ENCODE results near the gene CAPNS2.
A peak's percentile ranks its signal among the peaks of the same experiment; 100 is the strongest.

Gene CAPNS2

DNA sequence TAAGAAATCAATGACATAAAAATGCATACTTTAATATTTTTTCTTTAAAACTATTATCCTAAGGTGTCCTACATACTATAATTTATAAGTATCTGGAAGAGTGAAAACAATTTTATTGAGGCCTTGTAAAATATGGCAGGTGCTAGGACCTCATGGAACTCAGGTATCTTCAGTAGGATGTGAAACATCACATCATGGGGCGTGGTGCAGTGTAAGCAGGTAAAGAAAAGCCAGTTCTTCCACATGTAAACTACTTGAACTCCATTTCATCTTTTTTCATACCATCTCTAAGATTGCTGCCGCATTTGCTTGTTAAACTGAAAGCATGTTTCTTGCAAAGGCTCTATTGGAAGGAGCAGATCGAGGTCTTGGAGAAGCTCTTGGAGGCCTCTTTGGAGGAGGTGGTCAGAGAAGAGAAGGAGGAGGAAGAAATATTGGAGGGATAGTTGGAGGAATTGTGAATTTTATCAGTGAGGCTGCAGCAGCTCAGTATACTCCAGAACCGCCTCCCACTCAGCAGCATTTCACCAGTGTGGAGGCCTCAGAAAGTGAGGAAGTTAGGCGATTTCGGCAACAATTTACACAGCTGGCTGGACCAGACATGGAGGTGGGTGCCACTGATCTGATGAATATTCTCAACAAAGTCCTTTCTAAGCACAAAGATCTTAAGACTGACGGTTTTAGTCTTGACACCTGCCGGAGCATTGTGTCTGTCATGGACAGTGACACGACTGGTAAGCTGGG, at the start of gene CAPNS2:
TSS of gene CAPNS2 (plus strand) at position 253 of the 744 bp plus-strand sequence. CDS start at position 326, 73 bp downstream.
- no peak for DNase-seq

DNA sequence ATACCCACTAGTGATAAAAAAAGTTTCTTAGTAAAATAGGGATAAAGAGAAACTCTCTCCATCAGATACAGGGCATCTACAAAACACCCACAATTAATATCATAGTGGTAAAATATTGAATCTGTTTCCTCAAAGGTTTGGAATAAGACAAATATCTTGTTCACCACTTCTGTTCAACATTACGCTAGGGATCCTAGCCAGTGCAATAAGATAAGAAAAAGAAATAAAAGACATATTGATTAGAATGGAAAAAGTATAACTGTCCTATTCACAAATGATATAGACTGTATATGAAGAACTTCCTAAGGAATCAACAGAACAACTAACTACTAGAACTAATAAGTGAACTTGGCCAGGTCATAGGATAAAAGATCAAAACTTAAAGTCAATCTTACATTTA, 44.7 kb upstream of the CAPNS2 start:
- no peak for DNase-seq

DNA sequence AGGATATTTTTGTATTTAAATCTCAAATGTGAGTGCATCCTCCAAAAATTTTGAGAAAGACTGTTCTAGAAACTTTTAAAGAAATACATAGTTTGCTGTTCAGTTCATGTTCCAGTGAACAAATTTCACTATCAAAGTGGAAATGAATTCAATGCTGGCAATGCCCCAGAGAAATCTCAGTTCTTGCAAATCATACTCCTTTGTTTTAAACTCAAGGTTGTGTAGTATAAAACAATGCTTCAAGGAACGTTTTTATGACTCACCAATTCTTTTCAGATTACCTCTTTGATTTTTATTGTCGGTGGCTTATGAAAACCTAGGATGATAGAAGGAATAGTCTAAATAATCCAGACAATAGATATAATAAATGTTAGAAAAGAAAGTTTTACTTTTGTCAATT, 40.0 kb upstream of the CAPNS2 start:
- DNase-seq: no peak

DNA sequence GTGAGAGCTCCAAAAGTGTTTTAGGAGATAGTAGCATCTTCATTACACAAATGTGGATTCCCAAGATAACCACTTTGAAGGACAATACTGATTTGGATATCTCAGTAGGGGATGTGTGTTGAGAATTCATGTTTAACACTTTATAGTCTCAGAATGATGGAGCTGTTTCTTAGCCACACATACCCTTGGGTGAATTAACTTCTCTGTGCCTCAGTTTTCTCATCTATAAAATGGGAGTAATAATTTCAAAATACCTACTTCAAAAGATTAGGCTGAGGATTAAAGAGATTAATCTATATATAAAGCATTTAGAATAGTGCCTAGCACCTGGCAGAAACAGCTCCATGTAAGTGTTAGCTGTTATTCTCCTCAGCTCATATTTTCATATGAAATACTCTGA, 38.6 kb upstream of the CAPNS2 start:
- DNase-seq: no peak

DNA sequence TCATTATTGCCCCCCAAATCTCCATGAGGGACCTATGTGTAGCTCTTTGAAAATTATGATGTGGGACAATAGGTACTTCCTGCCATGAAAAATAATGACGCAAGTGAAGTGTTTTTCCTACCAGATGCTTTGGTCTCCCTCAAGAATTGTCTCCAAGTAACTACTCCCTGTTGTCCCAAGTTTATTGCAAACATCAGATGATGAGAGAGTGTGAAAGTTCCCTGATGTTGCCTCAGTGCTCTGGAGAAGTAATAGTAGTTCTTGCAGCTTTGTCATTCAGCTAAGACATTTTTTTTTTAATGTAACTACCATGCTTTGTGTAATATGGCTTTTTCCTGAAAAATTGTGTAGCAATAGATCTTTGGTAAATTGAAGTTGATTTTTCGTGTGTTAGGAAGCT, 37.5 kb upstream of the CAPNS2 start:
- DNase-seq: no peak

DNA sequence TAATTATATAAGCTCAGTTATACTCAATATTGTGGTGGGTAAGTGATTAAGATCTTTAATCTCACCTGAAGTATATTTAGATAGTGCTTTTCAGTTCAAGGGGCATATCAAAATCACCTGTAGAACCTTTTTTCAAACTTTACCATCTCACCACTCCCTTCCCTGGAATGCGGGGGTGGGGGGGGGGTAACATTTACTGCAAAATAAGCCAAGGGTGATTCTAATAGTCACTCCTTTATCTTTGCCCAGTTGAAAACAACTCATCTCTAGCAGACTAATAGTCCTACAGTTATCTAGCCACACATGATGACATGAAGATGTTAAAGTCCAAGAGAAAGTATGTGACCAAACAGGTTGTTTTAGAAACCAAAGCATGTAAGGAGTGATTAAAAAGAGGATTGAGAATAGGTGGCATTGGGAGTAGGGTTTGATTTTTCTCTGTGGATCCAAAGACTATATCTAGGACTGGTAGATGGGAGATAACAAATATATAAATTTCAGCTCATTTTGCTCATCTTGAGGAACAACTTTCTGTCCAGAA, 36.1 kb upstream of the CAPNS2 start:
- no peak for DNase-seq

DNA sequence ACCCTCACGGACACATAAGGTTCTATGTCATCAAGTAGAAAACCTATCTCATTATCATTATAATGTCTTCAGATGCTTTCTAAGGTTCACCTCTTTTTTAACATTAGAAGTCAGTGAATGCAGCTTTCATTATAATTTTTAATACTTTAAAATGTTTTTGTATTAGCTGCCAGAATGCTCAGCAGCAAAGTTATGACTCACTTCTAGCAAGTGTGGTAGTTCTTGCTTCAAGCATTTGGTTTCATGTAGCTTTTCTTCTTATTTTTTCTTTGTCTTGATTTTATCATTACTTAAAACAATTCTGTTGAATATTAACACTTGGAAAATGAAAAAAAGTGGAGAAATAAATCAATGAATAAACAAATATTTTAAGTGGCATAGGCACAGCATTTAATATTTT, 34.3 kb upstream of the CAPNS2 start:
- no peak for DNase-seq

DNA sequence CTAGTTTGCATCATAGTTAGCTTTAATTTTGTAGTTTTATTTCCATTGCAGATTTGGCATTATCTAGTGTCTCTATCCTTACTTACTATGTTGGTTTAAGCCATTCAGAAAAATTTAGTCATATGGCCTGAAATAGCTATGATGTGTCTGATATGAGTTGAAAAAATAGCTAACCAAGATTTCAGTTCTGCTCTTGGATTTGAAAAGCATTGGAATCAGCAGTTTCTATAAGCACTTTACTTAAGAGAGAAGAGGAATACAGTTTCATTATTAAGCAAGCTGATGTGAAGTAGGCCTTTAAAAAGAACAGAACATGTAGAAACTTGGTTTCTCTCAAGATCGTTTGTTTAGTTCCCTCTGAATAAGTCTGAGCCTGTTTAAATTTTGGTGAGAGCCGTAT, 31.7 kb upstream of the CAPNS2 start:
- no peak for DNase-seq

DNA sequence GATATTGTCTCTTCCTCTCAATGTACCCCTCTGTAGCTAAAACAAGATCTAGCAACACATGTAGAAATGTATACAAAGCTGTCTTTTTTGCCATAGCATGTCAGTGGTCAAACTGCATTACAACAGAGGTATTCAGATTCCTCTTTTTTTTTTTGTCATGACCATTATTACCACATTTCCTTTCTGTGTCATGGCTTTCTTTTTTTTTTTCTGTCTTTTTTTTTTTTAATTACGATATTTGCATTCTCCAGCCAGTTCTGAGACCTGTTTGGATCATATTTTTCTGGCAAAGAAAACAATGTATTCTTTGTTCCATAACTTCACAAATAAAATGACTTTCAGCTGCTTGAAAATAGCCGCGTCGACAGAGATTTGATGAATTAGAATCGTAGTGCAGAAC, 27.4 kb upstream of the CAPNS2 start:
- DNase-seq: no peak

DNA sequence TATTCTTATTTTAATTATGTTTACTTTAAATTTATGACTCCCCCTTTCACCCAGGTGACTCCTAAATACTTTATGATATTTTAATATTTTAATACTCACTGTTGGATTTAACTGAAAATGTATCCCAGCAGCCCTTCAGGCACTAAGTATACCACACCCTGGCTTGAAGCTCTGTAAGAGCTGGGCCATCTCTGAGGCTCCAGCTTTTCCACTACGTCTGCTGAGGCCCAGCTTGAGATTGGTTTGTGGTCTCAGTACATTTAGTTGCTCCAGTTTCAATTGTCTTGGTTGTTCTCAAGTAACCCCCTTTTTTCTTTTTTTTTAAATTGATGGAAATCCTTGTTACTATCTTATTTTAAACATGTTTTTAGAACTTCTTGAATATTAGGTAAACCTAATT, 27.0 kb upstream of the CAPNS2 start:
- no peak for DNase-seq

DNA sequence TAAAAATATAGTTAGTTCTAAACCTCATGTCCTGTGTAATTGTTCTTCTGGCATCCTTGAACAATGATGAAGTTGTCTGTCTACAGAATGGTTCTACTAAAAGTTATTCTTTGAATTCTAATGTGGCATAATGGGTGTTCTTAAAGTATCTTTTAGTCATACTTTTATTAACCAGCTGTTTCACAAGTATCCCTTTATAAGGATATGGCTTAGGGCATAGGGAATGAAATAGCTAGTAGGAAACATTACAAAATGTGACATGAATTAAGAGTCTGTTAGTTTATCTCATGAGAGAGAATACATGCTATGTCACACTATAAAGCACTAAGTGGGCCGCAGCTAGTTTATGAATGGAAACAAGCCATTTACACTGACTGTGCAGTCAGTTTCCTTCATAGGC, 26.3 kb upstream of the CAPNS2 start:
- no peak for DNase-seq

DNA sequence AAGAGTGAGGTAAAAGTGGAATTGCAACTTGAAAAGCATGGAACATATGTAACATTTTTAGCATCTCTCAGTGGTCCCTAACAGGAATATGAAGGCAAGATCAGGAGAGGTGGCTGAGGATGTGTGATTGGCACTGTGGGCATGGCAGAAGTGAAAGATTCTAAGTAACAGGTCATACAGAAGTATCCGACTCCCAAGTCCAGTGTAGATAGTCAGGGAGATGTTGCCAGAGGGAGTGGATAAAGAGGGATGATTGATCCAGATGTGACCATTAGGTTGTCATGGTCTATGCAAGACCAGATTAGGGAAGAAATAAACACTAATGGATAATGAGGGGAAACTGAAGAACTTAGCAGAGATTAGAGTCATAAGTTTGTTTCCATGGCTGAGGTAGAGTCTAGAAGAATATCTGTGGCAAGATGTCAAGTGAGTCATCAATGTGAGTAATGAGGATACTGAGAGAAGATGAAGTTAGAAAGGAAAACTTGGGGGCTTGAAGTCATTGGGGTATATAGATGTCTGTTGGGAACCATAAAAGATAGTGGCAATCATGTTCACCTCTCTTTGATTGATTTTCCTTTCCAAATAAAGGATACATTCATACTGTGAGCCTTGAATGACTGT, 23.9 kb upstream of the CAPNS2 start:
- DNase-seq: no peak

DNA sequence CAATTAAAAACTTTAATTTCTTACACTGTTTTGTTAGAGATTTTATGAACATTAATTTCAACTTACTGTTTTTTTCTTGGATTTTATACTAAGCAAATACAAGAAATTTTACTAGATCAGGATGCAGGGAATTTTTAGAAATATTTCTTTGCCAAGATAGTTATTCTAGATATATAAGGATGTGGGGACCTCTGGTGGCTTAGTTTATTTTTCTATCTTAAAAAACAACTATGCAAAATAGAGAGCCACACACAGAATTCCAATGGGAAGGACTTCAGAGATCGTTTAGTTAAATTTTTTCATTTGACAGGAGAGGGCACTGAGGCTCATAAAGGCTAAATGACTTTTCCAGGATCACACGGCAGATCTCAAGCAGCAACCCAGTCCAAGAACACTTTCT, 23.0 kb upstream of the CAPNS2 start:
- peak; percentile 28 for DNase-seq

DNA sequence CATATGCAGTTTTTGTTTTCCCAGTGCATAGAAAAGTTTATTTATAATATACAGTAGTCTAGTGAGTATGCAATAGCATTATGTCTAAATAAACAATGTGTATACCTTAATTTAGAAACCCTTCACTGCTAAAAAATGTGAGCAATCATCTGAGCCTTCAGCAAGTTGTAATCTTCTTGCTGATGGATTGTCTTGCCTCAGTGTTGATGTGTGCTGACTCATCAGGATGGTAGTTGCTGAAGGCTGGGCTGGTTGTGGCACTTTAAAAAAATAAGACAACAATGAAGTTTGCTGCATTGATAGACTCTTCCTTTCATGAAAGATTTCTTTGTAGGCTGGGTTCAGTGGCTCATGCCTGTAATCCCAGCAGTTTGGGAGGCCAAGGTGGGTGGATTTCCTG, 13.9 kb upstream of the CAPNS2 start:
- DNase-seq: no peak

DNA sequence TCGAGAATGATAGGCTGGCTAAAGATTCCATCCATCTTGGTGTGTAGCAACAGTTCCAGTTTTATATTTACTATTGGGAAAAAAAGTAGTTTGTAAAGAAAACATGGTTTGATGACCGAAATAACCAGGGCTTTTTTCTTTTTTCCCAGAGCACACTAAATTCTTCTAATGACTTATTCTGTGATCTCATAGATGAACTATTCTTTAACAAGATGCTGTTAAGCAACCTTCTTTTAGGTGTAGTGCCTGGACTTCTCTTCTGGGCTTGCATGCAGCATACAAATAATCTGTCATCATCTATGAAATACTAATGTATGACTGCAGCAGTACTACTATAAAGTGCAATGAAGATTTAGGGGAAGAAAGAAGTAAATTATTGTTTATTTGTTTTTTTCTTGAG, 11.0 kb upstream of the CAPNS2 start:
- no peak for DNase-seq

DNA sequence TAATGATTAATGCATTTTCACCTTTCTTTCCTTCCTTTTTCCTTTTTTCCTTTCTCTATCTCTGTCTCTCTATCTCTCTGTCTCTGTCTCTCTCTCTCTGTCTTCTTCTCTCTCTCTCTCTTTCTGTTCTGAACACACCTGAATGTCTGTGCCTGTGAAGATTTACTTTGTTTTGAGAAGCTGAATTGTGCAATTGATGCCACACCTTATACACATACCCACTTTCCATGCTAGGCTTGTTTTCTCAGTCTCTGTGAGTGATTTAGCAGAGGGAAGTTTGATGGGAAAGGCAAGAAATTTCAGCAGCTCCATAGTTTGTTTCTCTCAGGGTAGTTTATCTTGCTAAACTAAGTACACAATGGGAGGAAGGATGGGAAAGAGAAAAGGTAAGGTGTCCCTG, 9.3 kb upstream of the CAPNS2 start:
- DNase-seq: no peak

DNA sequence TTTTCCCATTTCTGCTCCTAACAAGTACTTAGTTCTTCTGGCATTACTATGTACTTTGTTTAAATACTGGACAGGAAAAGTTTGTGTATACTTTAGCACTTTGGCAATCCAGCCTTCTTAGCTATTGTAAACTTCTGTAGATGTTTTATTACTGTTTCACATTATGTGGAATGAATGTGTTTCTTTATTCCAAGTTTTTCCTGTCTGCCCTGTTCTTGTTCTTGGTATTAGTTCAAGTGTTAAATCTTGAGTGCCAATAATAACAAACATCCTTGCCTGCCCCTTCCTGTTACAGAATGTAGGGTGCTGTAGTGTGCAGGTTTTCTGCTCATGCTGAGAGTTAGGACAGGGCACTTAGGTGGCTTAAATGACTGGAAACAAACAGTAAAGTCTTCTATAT, 7.3 kb upstream of the CAPNS2 start:
- DNase-seq: no peak

DNA sequence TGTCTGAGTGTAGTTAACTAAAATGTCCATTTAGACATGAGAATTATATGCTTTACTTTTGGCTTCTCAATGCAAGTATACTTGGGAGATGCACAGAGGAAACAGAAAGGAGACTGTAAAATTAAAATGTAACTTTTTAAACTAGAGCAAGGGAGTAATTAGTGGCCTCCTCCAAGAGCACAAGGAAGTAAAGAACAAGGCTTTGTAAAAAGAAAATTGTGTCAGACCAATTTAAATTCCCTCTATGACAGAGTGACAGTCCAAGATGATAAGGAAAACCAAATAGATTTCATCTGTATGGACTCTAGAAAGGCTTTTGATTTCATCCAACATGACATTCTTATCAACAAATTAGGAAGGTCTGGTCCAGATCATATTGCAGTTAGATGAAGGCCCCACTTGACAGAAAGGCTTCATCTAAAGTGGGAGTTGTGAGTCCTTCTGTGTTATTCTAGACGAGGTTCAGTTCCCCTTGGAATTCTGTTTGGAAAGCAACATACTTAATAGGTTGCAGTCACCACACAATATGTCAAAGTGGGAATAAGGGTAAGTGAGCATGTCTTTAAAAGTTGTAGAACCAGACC, 6.5 kb upstream of the CAPNS2 start:
- DNase-seq: no peak

DNA sequence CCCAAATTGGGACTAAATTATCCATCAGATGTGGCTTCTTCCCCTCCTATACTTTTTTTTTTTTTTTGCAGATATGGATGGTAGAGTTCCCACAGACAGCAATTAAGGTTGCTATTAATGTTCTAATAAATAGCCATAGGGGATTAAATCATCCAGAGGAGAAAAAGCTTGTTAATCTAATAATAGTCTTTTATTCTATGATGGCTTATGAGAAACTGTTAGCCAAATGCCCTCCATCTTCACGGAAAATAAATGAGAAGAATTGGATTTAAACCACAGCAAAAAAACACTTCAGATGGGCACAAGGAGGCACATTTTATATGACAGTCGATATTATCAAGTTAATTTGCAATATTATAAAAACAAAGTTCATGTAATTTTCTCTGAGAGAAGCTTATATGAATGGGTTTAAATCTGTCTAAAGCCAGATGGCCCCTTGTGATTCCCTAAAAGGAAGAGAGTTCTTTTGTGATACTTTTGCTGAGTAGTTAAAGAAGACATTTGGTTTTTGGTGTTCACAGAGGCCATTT, 5.1 kb upstream of the CAPNS2 start:
- DNase-seq: no peak

DNA sequence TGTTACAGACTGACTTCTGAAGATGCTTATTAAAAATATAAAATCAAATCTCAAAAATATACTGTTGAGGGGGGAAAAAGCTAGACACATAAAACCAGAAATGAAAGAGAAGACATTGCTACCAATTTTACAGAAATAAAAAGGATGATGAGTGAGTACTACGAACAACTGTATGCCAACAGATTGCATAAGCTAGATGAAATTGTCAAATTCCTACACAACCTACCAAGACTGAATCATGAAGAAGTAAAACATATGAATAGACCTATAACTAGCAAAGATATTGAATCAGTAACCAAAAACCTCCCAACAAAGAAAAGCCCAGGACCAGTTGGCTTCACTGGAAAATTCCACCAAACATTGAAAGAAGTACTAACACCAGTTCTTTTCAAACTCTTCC, 3.5 kb upstream of the CAPNS2 start:
- DNase-seq: no peak

DNA sequence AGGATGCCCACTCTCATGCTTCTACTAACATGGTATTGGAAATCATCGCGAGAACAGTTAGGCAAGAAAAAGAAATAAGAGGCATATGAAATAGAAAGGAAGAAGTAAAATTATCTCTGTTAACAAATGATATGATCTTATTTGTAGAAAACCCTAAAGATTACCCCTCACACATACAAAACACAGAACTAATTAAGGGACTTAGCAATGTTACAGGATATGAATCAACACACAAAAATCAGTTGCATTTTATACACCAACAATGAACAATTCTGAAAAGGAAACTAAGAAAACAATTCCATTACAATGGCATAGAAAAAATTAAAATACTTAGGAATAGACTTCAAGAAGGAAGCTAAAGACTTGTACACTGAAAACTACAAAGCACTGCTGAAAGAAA, 2.7 kb upstream of the CAPNS2 start:
- no peak for DNase-seq

DNA sequence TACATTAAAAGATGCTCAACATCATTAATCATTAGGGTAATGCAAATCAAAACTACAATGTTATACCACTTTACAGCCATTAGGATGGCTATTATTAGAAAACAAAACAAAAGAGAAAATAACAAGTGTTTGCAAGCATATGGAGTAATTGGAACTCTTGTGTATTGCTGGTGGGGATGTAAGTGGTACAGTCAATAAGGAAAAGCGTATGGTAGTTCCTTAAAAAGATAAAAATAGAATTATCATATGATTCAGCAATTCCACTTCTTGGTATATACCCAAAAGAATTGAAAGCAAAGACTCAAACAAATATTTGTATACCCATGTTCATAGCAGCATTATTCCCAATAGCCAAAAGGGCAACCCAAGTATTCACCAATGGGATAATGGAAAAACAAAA, 1.4 kb upstream of the CAPNS2 start:
- DNase-seq: no peak

DNA sequence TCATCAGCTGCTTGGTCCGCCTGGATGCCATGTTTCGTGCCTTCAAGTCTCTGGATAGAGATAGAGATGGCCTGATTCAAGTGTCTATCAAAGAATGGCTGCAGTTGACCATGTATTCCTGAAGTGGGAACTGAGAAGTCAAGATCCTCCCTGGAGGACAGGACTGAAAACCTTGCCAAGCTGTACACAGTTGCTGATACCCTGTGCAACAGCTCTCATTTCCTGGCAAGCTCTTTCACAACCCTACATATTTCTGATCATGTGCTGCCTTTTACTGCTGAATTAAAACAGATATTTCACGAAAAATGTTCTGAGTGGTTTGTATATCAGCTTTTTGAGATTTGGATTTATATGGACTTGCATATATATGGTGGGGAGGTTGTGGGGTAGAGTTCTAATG, 898 bp downstream of the CAPNS2 start:
- DNase-seq: no peak

DNA sequence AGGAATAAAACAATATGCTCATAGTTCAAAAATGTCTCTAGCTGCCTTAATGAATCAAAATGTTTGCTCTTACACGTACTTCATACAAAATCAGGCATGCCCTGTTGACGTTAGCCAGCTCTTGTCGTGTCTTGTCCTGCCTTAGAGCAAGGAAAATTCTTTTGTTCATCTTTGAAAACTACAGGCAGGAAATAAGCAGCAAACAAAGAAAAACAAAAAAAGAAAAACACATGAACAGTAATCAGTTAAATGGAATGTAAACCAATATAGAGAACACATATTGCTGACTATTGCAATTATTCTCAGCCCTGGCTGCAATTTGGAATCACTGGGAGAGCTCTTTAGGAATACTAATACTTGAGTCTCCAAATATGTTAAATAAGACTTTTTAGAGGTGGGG, 1.7 kb downstream of the CAPNS2 start:
- DNase-seq: no peak
